ENCODE data around the gene WDFY4.

The WDFY4 gene

GRCh38 chr10:48691812-48692528 is 7.3 kb downstream of the WDFY4 start:
- DNase-seq = no peak

DNA sequence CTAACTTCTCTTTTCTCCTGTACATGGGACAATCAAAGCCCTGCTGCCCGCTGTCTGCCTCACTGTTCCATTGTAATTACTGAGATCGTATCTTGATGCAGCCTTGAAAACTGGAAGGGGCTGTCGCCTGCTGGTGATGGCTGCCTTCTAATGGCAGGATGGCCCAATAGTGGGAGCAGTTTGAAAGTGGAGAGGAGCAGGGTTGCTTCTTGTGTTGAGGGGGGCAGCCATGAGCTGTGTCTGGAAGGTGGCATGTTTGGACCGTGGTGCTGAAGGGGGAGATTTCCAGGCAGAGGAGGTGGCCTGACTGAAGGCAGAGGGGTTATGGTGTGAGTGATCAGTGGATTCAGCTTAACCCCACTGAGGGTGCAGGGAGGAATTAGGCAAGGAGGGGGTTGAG is 8.1 kb downstream of the WDFY4 start:
- no peak for DNase-seq

GRCh38 chr10:48693206-48693605 is 8.5 kb downstream of the WDFY4 start:
- DNase-seq = no peak

GRCh38 chr10:48694371-48695030 is 9.8 kb downstream of the WDFY4 start:
- DNase-seq = no peak

- no peak for DNase-seq
These were observed 11.2 kb downstream of the WDFY4 start for GRCh38 chr10:48695636-48696534.

GRCh38 chr10:48696535-48696873 is 11.8 kb downstream of the WDFY4 start:
- no peak for DNase-seq

DNA sequence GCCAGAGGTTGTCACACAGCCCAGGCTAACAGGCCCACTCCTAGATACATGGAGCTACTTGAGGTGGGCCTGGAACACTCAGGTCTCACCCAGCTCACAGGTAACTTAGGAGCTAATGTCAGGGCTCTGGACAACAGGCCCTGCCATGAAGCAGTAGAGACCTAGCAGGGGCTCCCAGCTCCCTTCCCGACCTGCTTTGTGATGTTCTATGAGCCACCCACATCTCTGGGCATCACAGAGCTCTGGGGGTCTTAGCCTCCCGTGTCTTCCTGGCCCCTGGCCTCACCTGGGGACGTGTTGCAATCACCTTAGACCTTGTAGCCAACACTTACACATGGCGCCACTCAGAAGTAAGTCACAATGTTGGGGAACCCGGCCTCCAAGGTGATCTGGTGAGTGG is 12.4 kb downstream of the WDFY4 start:
- no peak for DNase-seq

- DNase-seq = no peak
These were observed 13.4 kb downstream of the WDFY4 start for GRCh38 chr10:48697821-48698764.

- no peak for DNase-seq
These were observed 14.4 kb downstream of the WDFY4 start for GRCh38 chr10:48699011-48699627.

GRCh38 chr10:48700071-48700470 is 15.4 kb downstream of the WDFY4 start:
- DNase-seq = no peak

DNA sequence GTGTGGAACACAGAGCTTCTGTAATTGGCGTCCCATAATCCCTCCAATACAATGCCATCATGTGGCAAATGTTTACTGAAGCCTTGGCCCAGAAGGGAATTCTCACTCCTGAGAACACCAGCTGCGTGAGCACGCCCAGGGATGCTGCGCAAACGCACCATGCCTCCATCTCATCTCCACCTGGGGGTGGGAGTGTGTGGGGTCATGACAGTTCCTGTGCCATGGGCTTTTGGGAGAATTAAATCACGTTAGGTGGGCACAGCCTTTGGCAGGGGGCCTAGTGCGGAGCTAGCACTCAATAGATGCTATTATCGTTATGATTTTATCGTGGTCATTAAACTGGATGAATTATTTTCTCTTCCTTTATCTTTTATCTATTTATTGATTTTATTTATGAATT is 15.8 kb downstream of the WDFY4 start:
- no peak for DNase-seq

- DNase-seq = no peak
These were observed 16.6 kb downstream of the WDFY4 start for GRCh38 chr10:48701139-48701901.

GRCh38 chr10:48701941-48702340 is 17.3 kb downstream of the WDFY4 start:
- no peak for DNase-seq

GRCh38 chr10:48703531-48704122 is 19.0 kb downstream of the WDFY4 start:
- no peak for DNase-seq

DNA sequence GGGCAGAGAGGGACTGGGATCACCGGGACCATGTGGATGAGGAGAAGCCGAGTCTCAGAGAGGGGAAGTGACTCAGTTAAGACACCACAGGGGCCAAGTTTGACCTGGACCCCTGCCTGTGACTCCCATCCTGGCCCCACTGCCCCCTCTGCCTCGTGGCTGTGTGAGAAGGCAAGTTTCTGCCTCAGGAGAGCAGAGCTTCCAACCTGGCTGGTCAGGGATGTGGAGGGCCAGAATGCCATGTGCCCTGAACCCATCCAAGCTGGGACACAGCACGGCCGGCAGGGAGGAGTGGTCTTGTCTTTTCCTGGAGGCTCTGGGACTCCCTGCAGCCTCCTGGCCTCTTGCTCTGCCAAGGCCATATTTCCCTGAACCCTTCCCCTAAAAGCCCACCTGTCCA is 19.5 kb downstream of the WDFY4 start:
- no peak for DNase-seq

- no peak for DNase-seq
These were observed 20.8 kb downstream of the WDFY4 start for GRCh38 chr10:48705401-48705938.

- DNase-seq = no peak
These were observed 22.8 kb downstream of the WDFY4 start for GRCh38 chr10:48707472-48707871.

GRCh38 chr10:48708144-48708543 is 23.5 kb downstream of the WDFY4 start:
- no peak for DNase-seq

- DNase-seq = no peak
These were observed 26.1 kb downstream of the WDFY4 start for GRCh38 chr10:48710647-48711275.

- no peak for DNase-seq
These were observed 27.2 kb downstream of the WDFY4 start for GRCh38 chr10:48711830-48712229.

Data from CD4-positive, alpha-beta T cell treated with Interleukin-17A for 1 hour (primary cell).